ENCODE results near the gene ATP8B4. TPM values are rescaled to one million over a fixed set of nuclear protein-coding genes. Genes with fewer than 3 reads are reported as not detected.

The ATP8B4 gene
- total RNA-seq, 4 donors from 2014 or later: 2.2 to 9.5 (median 3.0) TPM

- Histone ChIP-seq H3K9me3 (no peaks in the 10 kb centered on the region), H3K27ac (peak overlapping the region; percentile 66), H3K27me3 (no peaks in the 10 kb centered on the region), H3K4me3 (no peak overlapping the region), H3K36me3 (no peaks in the 10 kb centered on the region), H3K4me1 (peaks cover 33% of the 10 kb centered on the region)
- DNase-seq (ENCODE audit: low spot score in 2 of 2): no peak
- no peak for TF ChIP-seq EP300 (IDR thresholded peaks at IDR 0.05)
- no peak for TF ChIP-seq POLR2AphosphoS5 (IDR thresholded peaks at IDR 0.05)
- no peak for TF ChIP-seq POLR2A (IDR thresholded peaks at IDR 0.05)
- TF ChIP-seq CTCF (IDR thresholded peaks at IDR 0.05): no peak
- WGBS: 72% methylated on average over 2 of the region's 2 CpGs
Observed at GRCh38 chr15:49898575-49899283, 220.3 kb downstream of the ATP8B4 start.

GRCh38 chr15:49898097-49898496 is 220.9 kb downstream of the ATP8B4 start:
- peaks cover 33% of the 10 kb centered on the region for H3K4me1 ChIP-seq
- no peaks in the 10 kb centered on the region for H3K9me3 ChIP-seq
- no peak overlapping the region for H3K27ac ChIP-seq
- no peak overlapping the region for H3K4me3 ChIP-seq
- no peak for TF ChIP-seq POLR2A (IDR thresholded peaks at IDR 0.05)
- no peak for TF ChIP-seq POLR2AphosphoS5 (IDR thresholded peaks at IDR 0.05)
- TF ChIP-seq CTCF (IDR thresholded peaks at IDR 0.05): no peak
- TF ChIP-seq EP300 (IDR thresholded peaks at IDR 0.05): no peak
- no peak for DNase-seq (ENCODE audit: low spot score in 2 of 2)
- H3K36me3 ChIP-seq: no peaks in the 10 kb centered on the region
- no peaks in the 10 kb centered on the region for H3K27me3 ChIP-seq

GRCh38 chr15:49895347-49896223 is 223.4 kb downstream of the ATP8B4 start:
- DNase-seq (ENCODE audit: low spot score in 2 of 2): no peak
- Histone ChIP-seq H3K27ac (no peak overlapping the region), H3K4me1 (peaks cover 13% of the 10 kb centered on the region), H3K4me3 (no peak overlapping the region), H3K9me3 (no peaks in the 10 kb centered on the region), H3K36me3 (no peaks in the 10 kb centered on the region), H3K27me3 (no peaks in the 10 kb centered on the region)
- 53% methylated on average over 6 of the region's 6 CpGs for WGBS
- no peak for TF ChIP-seq POLR2A (IDR thresholded peaks at IDR 0.05)
- TF ChIP-seq EP300 (IDR thresholded peaks at IDR 0.05): no peak
- TF ChIP-seq CTCF (IDR thresholded peaks at IDR 0.05): no peak
- no peak for TF ChIP-seq POLR2AphosphoS5 (IDR thresholded peaks at IDR 0.05)

GRCh38 chr15:49890689-49891088 is 228.3 kb downstream of the ATP8B4 start:
- no peaks in the 10 kb centered on the region for H3K36me3 ChIP-seq
- no peak for DNase-seq (ENCODE audit: low spot score in 2 of 2)
- 28% methylated on average over 3 of the region's 3 CpGs for WGBS
- H3K4me1 ChIP-seq: peaks cover 4% of the 10 kb centered on the region
- no peak overlapping the region for H3K4me3 ChIP-seq
- no peaks in the 10 kb centered on the region for H3K9me3 ChIP-seq
- TF ChIP-seq EP300 (IDR thresholded peaks at IDR 0.05) (no peak), POLR2AphosphoS5 (IDR thresholded peaks at IDR 0.05) (no peak), CTCF (IDR thresholded peaks at IDR 0.05) (no peak), POLR2A (IDR thresholded peaks at IDR 0.05) (no peak)
- H3K27ac ChIP-seq: no peak overlapping the region
- no peaks in the 10 kb centered on the region for H3K27me3 ChIP-seq

GRCh38 chr15:49889536-49889935 is 229.5 kb downstream of the ATP8B4 start:
- peaks cover 4% of the 10 kb centered on the region for H3K4me1 ChIP-seq
- H3K4me3 ChIP-seq: no peak overlapping the region
- no peaks in the 10 kb centered on the region for H3K9me3 ChIP-seq
- 72% methylated on average over 2 of the region's 2 CpGs for WGBS
- TF ChIP-seq POLR2A (IDR thresholded peaks at IDR 0.05) (no peak), EP300 (IDR thresholded peaks at IDR 0.05) (no peak), CTCF (IDR thresholded peaks at IDR 0.05) (no peak)
- peak overlapping the region; percentile 54 for H3K27ac ChIP-seq
- no peaks in the 10 kb centered on the region for H3K27me3 ChIP-seq
- DNase-seq (ENCODE audit: low spot score in 2 of 2): no peak
- H3K36me3 ChIP-seq: no peaks in the 10 kb centered on the region
